Adrenal gland (tissue), 5 donors: ENCODE measurements around the gene MYO18A.

Experiments used
- CTCF ChIP-seq, 6 experiments: fragments of 450-650 bp in 4 of 6; fragments of 200-600 bp in 2 of 6; sonication (generic) in 1 of 6; IDR thresholded peaks; 1 replicate in 5 of 6; 2 replicates in 1 of 6; pipeline versions ENCODE4 v1.5.1 to v1.8.0; 2016 to 2021; ENCODE audit warnings: antibody characterized with exemption in 6 of 6, mild to moderate bottlenecking in 2 of 6, moderate library complexity in 1 of 6
- POLR2A ChIP-seq, 2 donors: fragments of 450-650 bp; IDR thresholded peaks; one replicate each; pipeline ENCODE4 v1.6.1; 2017; ENCODE audit warnings: antibody characterized with exemption in 2 of 2, mild to moderate bottlenecking in 2 of 2, moderate library complexity in 1 of 2
- donor health status: DM: no; HTN: no; CAD: no.

GRCh38 chr17:29074488-29074887 is 105.7 kb downstream of the MYO18A start:
- no peak for TF ChIP-seq CTCF (IDR thresholded peaks at IDR 0.05)
- TF ChIP-seq POLR2A (IDR thresholded peaks at IDR 0.05), result no peak
